Stimulated activated CD8-positive, alpha-beta memory T cell treated with anti-CD3 and anti-CD28 coated beads, Interleukin-4, amount 100 ng/mL, for 1 hour (primary cell): ENCODE results near the gene WASHC2C.
"Not testable (repeated sequence)": the region's sequence is repeated elsewhere in the genome, so short reads cannot be mapped to it uniquely, and the experiment has no call there.

ENCODE experiments used
- DNase-seq, 2 donors: peaks; one replicate each; pipeline ENCODE4 v3.0.0-alpha.2; 2020; ENCODE audit warnings: low read depth in 2 of 2, low spot score in 1 of 2

The WASHC2C gene

GRCh38 chr10:45726703-45727420 is at the start of gene WASHC2C:
WASHC2C (plus strand) TSS chr10:45727266; CDS start chr10:45727318, 52 bp downstream.
- peak; percentile 87 to 97 for DNase-seq

- not testable (repeated sequence) for DNase-seq
Observed at GRCh38 chr10:45678467-45678866, 48.6 kb upstream of the WASHC2C start.

GRCh38 chr10:45710200-45710796 is 16.8 kb upstream of the WASHC2C start:
- not testable (repeated sequence) for DNase-seq

GRCh38 chr10:45711223-45711622 is 15.8 kb upstream of the WASHC2C start:
- not testable (repeated sequence) for DNase-seq

- not testable (repeated sequence) for DNase-seq
Observed at GRCh38 chr10:45717053-45717452, 10.0 kb upstream of the WASHC2C start.

GRCh38 chr10:45717642-45718041 is 9.4 kb upstream of the WASHC2C start:
- not testable (repeated sequence) for DNase-seq

- DNase-seq, result not testable (repeated sequence)
Observed at GRCh38 chr10:45721503-45721902, 5.6 kb upstream of the WASHC2C start.

- not testable (repeated sequence) for DNase-seq
Observed at GRCh38 chr10:45723851-45724250, 3.2 kb upstream of the WASHC2C start.

GRCh38 chr10:45727421-45727965 is 427 bp downstream of the WASHC2C start:
- not testable (repeated sequence) for DNase-seq

GRCh38 chr10:45734449-45734848 is 7.4 kb downstream of the WASHC2C start:
- DNase-seq, result not testable (repeated sequence)

GRCh38 chr10:45734867-45735266 is 7.8 kb downstream of the WASHC2C start:
- not testable (repeated sequence) for DNase-seq

- DNase-seq, result not testable (repeated sequence)
Observed at GRCh38 chr10:45741559-45741958, 14.5 kb downstream of the WASHC2C start.

GRCh38 chr10:45742014-45742413 is 14.9 kb downstream of the WASHC2C start:
- not testable (repeated sequence) for DNase-seq

GRCh38 chr10:45751141-45751540 is 24.1 kb downstream of the WASHC2C start:
- not testable (repeated sequence) for DNase-seq

GRCh38 chr10:45752210-45752609 is 25.1 kb downstream of the WASHC2C start:
- DNase-seq, result not testable (repeated sequence)

GRCh38 chr10:45753979-45754495 is 27.0 kb downstream of the WASHC2C start:
- DNase-seq, result not testable (repeated sequence)

- not testable (repeated sequence) for DNase-seq
Observed at GRCh38 chr10:45755083-45755482, 28.0 kb downstream of the WASHC2C start.

- DNase-seq, result not testable (repeated sequence)
Observed at GRCh38 chr10:45756065-45756464, 29.0 kb downstream of the WASHC2C start.

GRCh38 chr10:45757661-45758396 is 30.8 kb downstream of the WASHC2C start:
- not testable (repeated sequence) for DNase-seq

GRCh38 chr10:45761622-45762021 is 34.6 kb downstream of the WASHC2C start:
- DNase-seq, result not testable (repeated sequence)

GRCh38 chr10:45763037-45763436 is 36.0 kb downstream of the WASHC2C start:
- DNase-seq, result not testable (repeated sequence)
